GM21723 (cell line): ENCODE measurements around the gene TMEM163.
A peak's percentile ranks its signal among the peaks of the same experiment; 100 is the strongest.
"Not testable (repeated sequence)": the region's sequence is repeated elsewhere in the genome, so short reads cannot be mapped to it uniquely, and the experiment has no call there.

Source experiments
- ATAC-seq: cut with Tn5 transposase; IDR thresholded peaks from one replicate; pipeline ENCODE4 v1.9.1; 2021; ENCODE audit warnings: mild to moderate bottlenecking, moderate library complexity; ENCODE audit not compliant: unreplicated experiment

Gene TMEM163

GRCh38 chr2:134665727-134666506 is 52.9 kb downstream of the TMEM163 start:
- ATAC-seq = no peak

DNA sequence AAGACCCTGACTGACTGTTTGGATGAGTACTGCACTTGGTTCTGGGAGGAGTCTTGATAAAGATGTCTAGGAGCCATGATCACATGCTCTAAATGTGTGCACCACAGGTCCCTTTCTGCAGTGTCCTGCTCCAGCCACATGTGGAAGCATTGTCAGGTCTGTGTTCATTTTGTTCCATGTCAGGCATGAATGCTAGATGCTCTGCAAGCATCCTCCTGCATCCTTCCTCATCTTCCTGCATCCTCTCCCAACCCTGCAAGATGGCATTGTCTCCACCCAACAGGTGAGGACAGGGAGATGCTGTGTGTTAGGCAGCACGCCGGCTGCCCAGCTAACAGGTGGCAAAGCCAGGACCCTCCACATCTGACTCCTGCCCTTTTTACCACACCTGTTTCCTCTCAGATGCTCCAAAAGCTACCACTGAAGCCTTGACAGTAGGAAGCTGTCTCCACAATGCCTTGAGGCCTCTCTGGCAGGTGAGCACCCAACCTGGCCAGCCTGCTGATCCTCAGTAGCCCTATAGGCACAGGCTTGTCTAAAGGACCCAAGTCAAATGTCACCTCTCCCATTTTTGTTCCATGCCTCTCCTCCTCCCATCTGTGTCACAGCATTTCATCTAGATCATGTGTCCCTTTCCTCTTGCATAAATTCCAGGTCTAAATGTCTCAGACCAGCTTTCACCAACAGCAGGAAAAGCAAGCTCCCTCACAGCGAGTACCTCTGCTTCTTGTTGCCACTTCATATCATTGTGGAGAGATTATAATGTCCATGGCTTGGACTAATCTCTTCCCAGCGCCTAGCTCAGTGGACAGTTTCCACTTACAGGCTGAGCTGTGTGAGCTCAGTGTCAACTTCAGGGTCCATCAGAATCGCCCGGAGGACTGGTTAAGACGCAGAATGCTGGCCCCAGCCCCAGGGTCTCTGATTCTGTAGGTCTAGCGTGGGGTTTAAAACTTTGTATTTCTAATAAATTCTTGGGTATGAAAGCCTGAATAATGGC is 55.0 kb downstream of the TMEM163 start:
- no peak for ATAC-seq

GRCh38 chr2:134662751-134663150 is 56.0 kb downstream of the TMEM163 start:
- no peak for ATAC-seq

DNA sequence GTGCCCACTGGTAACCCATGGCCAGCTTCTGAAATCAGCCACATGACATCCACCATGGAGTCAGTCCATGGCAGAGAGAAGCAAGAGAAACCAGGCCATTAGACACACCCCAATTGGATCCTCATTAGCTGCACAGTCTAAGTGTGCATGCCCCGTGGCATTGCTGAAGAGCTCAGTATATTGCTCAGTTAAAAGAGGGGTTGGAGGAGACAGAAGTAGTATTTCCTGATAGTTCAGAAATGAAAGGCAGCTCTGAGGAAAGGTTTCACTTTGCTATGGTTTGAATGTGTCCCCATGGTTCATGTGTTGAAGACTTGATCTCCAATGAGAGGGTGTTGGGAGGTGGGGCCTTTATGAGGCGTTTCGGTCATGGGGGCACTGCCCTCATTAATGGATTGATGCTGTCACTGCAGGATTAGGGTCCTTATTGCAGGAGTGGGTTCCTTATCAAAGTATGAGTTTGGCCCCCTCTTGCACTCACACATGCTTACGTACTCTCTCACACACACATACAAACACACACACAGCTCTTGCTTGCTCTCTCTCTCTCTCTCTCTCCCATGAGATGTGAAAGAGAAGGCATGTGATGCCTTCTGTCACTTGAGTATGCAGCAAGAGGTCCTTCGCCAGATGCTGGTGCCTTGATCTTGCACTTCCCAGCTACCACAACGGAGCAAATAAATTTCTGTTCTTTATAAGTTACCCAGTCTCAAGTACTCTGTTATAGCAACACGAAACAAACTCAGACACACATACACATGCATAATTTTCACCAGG is 58.0 kb downstream of the TMEM163 start:
- no peak for ATAC-seq

DNA sequence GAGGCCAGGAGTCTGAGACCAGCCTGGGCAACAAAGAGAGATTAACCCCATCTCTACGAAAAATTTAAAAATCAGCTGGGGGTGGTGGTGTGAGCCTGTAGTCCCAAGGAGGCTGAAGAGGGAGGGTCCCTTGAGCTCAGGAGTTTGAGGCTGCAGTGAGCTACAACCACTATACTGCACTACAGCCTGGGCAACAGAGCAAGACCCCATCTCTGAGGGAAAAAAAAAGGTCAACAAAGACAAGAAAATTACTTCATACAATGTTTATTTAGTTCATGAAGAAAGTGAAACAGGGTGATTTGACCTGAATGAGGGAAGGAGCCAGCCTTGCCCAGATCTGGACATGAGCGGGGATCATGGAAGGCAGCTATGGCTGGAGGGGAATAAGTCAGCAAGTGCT is 59.1 kb downstream of the TMEM163 start:
- no peak for ATAC-seq

GRCh38 chr2:134657650-134658250 is 61.0 kb downstream of the TMEM163 start:
- no peak for ATAC-seq

DNA sequence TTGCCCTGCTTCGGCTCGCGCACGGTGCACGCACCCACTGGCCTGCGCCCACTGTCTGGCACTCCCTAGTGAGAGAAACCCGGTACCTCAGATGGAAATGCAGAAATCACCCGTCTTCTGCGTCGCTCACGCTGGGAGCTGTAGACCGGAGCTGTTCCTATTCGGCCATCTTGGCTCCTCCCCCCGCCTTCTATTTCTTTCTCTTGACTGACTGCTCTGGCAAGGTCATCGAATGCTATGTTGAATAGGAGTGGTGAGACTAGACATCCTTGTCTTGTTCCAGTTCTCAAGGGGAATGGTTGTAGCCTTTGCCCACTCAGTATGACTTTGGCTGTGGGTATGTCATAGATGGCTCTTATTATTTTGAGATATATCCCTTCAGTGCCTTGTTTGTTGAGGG is 62.4 kb downstream of the TMEM163 start:
- ATAC-seq = not testable (repeated sequence)

DNA sequence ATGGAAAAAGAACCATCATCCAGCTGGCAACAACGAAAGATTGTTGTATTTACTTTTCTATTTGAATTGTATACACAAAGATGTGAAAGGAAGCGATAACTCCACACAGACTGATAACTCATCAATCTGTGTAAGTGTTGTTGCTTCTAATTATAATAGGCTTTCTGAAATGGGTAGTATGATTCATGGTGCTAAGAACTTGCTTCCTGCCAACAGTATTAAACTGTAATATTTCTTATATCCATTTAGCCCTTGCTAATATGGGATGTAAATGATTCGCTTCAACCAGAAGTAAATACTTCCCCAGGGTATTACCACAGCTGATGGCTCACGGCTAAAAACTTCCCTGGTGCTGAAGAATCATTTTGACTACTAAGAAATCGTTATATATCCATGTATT is 70.2 kb downstream of the TMEM163 start:
- ATAC-seq = no peak

DNA sequence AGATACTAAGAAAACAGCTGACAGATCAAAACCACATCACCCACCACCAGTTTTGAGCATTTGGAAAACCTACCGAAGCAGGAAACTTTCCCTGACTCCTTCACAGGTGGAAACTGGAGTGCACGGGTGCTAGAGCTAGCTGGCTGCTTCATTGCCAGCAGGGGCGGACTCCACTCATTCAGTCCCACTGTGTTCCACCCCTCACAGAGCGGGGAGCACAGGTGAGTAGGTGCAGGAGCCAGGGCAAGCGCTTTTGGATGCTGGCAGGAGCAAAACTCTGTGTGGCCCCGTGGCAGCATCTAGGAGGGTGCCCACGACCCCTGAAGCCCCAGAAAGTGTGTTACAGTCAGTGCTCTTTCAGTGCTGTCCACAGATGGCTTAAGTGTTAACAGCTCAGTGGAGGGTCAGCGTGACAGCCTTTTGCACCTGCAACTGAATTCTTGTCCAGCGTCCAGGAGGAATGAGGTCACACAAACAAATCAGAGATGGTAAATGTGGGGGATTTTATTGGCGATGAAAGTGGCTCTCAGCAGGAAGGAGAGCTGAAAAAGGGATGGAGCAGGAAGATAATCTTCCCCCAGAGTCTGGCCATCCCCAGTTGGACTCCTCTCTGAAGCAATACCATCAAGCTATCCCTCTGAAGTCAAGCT is 71.1 kb downstream of the TMEM163 start:
- ATAC-seq = no peak

- ATAC-seq = no peak
Measured at GRCh38 chr2:134642938-134643337, 75.9 kb downstream of the TMEM163 start.

DNA sequence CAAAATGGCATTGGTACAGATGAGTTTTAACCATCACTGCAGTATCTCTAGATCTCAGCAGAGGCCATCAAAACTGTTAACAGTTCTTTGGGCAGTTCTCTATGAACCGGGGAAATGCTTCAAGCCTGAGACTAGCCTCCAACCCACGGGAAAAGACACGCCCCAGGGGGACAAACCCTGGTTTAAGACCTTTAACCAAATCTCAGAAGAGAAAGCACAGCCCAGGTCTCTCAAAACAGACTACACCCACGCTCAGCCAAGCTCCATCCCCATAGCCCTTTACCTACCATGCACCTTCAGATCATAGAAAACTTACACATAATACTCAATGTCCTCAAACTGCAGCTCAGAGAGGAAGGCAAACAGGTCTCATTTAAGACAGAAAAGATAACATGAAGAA is 78.3 kb downstream of the TMEM163 start:
- peak; percentile 73 for ATAC-seq

- ATAC-seq = no peak
Measured at GRCh38 chr2:134639265-134639664, 79.5 kb downstream of the TMEM163 start.

DNA sequence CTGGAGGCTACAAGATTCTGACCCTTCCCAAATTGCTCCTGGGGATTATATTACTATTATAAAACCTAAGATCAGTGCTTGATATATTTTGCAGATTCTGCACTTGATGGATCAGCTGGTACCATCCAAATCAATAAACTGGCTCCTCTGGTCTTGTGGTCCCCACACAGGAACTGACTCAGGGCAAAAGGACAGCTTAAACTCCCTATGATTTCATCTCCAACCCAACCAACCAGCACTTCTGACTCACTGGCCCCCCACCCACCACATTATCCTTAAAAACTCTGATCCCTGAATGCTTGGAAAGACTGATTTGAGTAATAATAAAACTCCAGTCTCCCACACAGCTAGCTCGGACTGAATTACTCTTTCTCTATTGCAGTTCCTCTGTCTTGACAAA is 82.1 kb downstream of the TMEM163 start:
- no peak for ATAC-seq

GRCh38 chr2:134634054-134634753 is 84.6 kb downstream of the TMEM163 start:
- no peak for ATAC-seq

DNA sequence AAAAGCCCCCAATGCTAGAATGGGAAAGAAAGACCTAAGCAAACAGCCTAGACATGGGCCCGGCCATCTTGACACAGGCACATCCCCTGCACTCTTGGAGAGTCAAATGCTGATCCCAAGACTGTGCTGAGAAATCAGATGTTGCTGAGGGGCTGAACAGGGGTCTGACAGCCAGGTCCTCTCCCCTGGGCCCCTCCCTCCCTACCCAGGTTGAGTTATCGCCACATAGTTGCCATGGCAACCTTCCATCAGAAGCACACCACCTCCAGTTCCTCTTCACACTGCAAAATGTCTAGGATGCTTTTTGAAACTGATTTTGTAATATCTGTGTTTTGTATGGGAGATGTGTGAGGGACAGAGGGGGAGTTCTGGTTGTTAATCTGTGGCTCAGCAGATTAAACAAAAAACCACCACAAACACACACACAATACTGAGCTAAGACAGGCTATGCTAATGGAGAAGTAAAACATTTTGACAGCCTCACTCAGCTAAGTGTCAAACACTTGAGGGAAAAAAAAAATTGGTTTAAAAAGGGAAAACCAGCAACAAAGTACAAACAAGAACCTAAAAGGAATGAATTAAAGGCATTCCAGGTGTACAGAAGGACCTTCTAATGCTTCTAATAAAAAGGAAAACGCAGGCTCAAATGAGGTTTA is 88.2 kb downstream of the TMEM163 start:
- no peak for ATAC-seq

- ATAC-seq = no peak
Measured at GRCh38 chr2:134628453-134628852, 90.3 kb downstream of the TMEM163 start.

- no peak for ATAC-seq
Measured at GRCh38 chr2:134626781-134627180, 92.0 kb downstream of the TMEM163 start.

- no peak for ATAC-seq
Measured at GRCh38 chr2:134625311-134625710, 93.5 kb downstream of the TMEM163 start.

DNA sequence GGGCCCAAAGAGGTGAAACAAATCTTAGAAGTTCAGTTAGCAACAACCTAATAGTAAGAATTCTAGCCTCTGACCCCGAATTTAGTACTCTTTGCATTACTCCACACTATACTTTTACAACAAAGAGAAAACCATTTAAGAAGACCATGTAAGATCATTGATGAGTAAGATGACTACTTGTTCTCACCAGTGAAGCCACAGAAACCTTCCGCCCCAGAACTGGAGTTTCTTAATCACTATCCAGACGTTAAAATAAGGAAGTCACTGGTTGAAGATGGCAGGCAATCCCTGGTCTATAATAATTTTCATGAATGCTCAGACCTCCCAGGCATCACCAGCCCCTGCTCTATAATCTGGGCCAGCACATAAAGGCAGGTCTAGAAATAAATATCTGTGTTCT is 95.0 kb downstream of the TMEM163 start:
- peak; percentile 89 for ATAC-seq
